H54 (cell line): Measurements from ENCODE around the gene PALLD.

Source experiments
- DNase-seq: peaks from one replicate; pipeline ENCODE4 v3.0.0; 2011; ENCODE audit warnings: low spot score, mixed read lengths; ENCODE audit not compliant: insufficient read length
- FAIRE-seq: peaks from 3 replicates; lab custom pipeline; 2011; peaks lifted over from hg19 to GRCh38; lab: Jason Lieb, UNC
- POLR2A ChIP-seq: IDR thresholded peaks from 2 replicates; pipeline ENCODE4 v1.6.1; 2011; ENCODE audit warnings: low read depth, mild to moderate bottlenecking, low read length

PALLD gene

GRCh38 chr4:168541266-168541953, 44.6 kb downstream of the PALLD start:
- no peak for TF ChIP-seq POLR2A
- no peak for FAIRE-seq
- DNase-seq: no peak

GRCh38 chr4:168549143-168549542, 52.3 kb downstream of the PALLD start:
- no peak for TF ChIP-seq POLR2A
- no peak for FAIRE-seq
- DNase-seq: no peak

- DNase-seq (no peak), FAIRE-seq (peak; percentile 6)
Observed at GRCh38 chr4:168550064-168550766, 53.4 kb downstream of the PALLD start.

GRCh38 chr4:168551211-168551610, 54.4 kb downstream of the PALLD start:
- DNase-seq: no peak
- no peak for TF ChIP-seq POLR2A
- FAIRE-seq: no peak

More at GRCh38 chr4:168550064-168550766, 53.4 kb downstream of the PALLD start:
- no peak for TF ChIP-seq POLR2A

GRCh38 chr4:168551945-168552695, 55.3 kb downstream of the PALLD start:
- DNase-seq: no peak

GRCh38 chr4:168553714-168554370, 57.0 kb downstream of the PALLD start:
- FAIRE-seq (no peak), DNase-seq (no peak)
- TF ChIP-seq POLR2A: no peak

More at GRCh38 chr4:168551945-168552695, 55.3 kb downstream of the PALLD start:
- TF ChIP-seq POLR2A: no peak
- peak; percentile 23 for FAIRE-seq

- FAIRE-seq (no peak), DNase-seq (no peak)
- no peak for TF ChIP-seq POLR2A
Observed at GRCh38 chr4:168555437-168555836, 58.6 kb downstream of the PALLD start.

GRCh38 chr4:168557658-168558057, 60.8 kb downstream of the PALLD start:
- DNase-seq: no peak
- no peak for TF ChIP-seq POLR2A
- FAIRE-seq: no peak

- no peak for FAIRE-seq
- DNase-seq: no peak
- TF ChIP-seq POLR2A: no peak
Observed at GRCh38 chr4:168558599-168558998, 61.7 kb downstream of the PALLD start.

- no peak for DNase-seq
- no peak for TF ChIP-seq POLR2A
- no peak for FAIRE-seq
Observed at GRCh38 chr4:168560184-168561180, 63.6 kb downstream of the PALLD start.

- FAIRE-seq (no peak), DNase-seq (no peak)
- no peak for TF ChIP-seq POLR2A
Observed at GRCh38 chr4:168562041-168562571, 65.3 kb downstream of the PALLD start.

GRCh38 chr4:168564023-168564422, 67.2 kb downstream of the PALLD start:
- no peak for TF ChIP-seq POLR2A
- no peak for DNase-seq
- no peak for FAIRE-seq
